ENCODE results near the gene TRPM4. TPM values are rescaled to one million over a fixed set of nuclear protein-coding genes. Genes with fewer than 3 reads are reported as not detected.
"Not testable (repeated sequence)": the region's sequence is repeated elsewhere in the genome, so short reads cannot be mapped to it uniquely, and the experiment has no call there.

The TRPM4 gene
- total RNA-seq, 2 experiments from 2014 or later = not detected

GRCh38 chr19:49222528-49222927 lies 64.9 kb downstream of the TRPM4 start:
- ChIA-PET CTCF (interaction anchor here (1.2 to 2.1 kb wide), 3 partner anchors 24 to 125 kb away, joined by 3 to 7 read pairs (median 3); no protein-coding TSS in a partner anchor), POLR2A (no interaction called here)
- H3K36me3 Mint-ChIP-seq (ENCODE audit: low read depth) = no peaks in the 10 kb centered on the region
- no peak for ATAC-seq
- no peaks in the 10 kb centered on the region for H3K27me3 Mint-ChIP-seq (ENCODE audit: low read depth)
- H3K4me1 Mint-ChIP-seq (ENCODE audit: low read depth) = peaks cover 10% of the 10 kb centered on the region
- no peak for DNase-seq
- H3K27ac Mint-ChIP-seq = no peak overlapping the region
- no peak overlapping the region for H3K4me3 Mint-ChIP-seq
- no peaks in the 10 kb centered on the region for H3K9me3 Mint-ChIP-seq (ENCODE audit: insufficient read depth)

GRCh38 chr19:49223472-49223871 lies 65.9 kb downstream of the TRPM4 start:
- Mint-ChIP-seq H3K9me3 (ENCODE audit: insufficient read depth) (no peaks in the 10 kb centered on the region), H3K36me3 (ENCODE audit: low read depth) (no peaks in the 10 kb centered on the region), H3K4me1 (ENCODE audit: low read depth) (peaks cover 10% of the 10 kb centered on the region), H3K27ac (no peak overlapping the region), H3K27me3 (ENCODE audit: low read depth) (peaks cover 3% of the 10 kb centered on the region), H3K4me3 (no peak overlapping the region)
- no peak for ATAC-seq
- POLR2A ChIA-PET = no interaction called here
- no peak for DNase-seq
- CTCF ChIA-PET = interaction anchor here (1.1 to 3.8 kb wide), 2 partner anchors 25 to 125 kb away, joined by 3 to 19 read pairs; no protein-coding TSS in a partner anchor

GRCh38 chr19:49224441-49224840 lies 66.8 kb downstream of the TRPM4 start:
- H3K4me1 Mint-ChIP-seq (ENCODE audit: low read depth); H3K4me3 Mint-ChIP-seq; POLR2A ChIA-PET; H3K36me3 Mint-ChIP-seq (ENCODE audit: low read depth); H3K9me3 Mint-ChIP-seq (ENCODE audit: insufficient read depth); H3K27ac Mint-ChIP-seq; H3K27me3 Mint-ChIP-seq (ENCODE audit: low read depth); ATAC-seq; DNase-seq: not testable (repeated sequence)
- CTCF ChIA-PET = interaction anchor here (0.6 to 3.8 kb wide), 5 partner anchors 14 to 249 kb away, joined by 3 to 19 read pairs (median 3); no protein-coding TSS in a partner anchor

GRCh38 chr19:49224879-49225278 lies 67.3 kb downstream of the TRPM4 start:
- CTCF ChIA-PET = interaction anchor here (0.6 to 3.8 kb wide), 26 partner anchors 9 to 346 kb away, joined by 3 to 19 read pairs (median 4); partner anchors contain the start of genes LIN7B and SLC6A16
- Mint-ChIP-seq H3K27ac (no peak overlapping the region), H3K36me3 (ENCODE audit: low read depth) (no peaks in the 10 kb centered on the region), H3K9me3 (ENCODE audit: insufficient read depth) (no peaks in the 10 kb centered on the region), H3K27me3 (ENCODE audit: low read depth) (peaks cover 8% of the 10 kb centered on the region), H3K4me1 (ENCODE audit: low read depth) (peaks cover 10% of the 10 kb centered on the region), H3K4me3 (no peak overlapping the region)
- peak; percentile 59 for DNase-seq
- POLR2A ChIA-PET = no interaction called here
- peak; percentile 59 for ATAC-seq

GRCh38 chr19:49229416-49229815 lies 71.8 kb downstream of the TRPM4 start:
- DNase-seq = no peak
- H3K4me3 Mint-ChIP-seq = no peak overlapping the region
- ATAC-seq = no peak
- H3K36me3 Mint-ChIP-seq (ENCODE audit: low read depth) = no peaks in the 10 kb centered on the region
- POLR2A ChIA-PET = no interaction called here
- no peak overlapping the region for H3K27ac Mint-ChIP-seq
- peaks cover 13% of the 10 kb centered on the region for H3K27me3 Mint-ChIP-seq (ENCODE audit: low read depth)
- H3K9me3 Mint-ChIP-seq (ENCODE audit: insufficient read depth) = no peaks in the 10 kb centered on the region
- peaks cover 17% of the 10 kb centered on the region for H3K4me1 Mint-ChIP-seq (ENCODE audit: low read depth)
- CTCF ChIA-PET = interaction anchor here (1.1 kb wide), 1 partner anchor 68 kb away, joined by 3 read pairs; no protein-coding TSS in a partner anchor

GRCh38 chr19:49231389-49231788 lies 73.8 kb downstream of the TRPM4 start:
- Mint-ChIP-seq H3K27me3 (ENCODE audit: low read depth) (peaks cover 22% of the 10 kb centered on the region), H3K27ac (peak overlapping the region; percentile 50), H3K36me3 (ENCODE audit: low read depth) (no peaks in the 10 kb centered on the region), H3K4me1 (ENCODE audit: low read depth) (peaks cover 8% of the 10 kb centered on the region), H3K4me3 (no peak overlapping the region), H3K9me3 (ENCODE audit: insufficient read depth) (no peaks in the 10 kb centered on the region)
- DNase-seq (peak; percentile 37), ATAC-seq (peak; percentile 33)
- CTCF ChIA-PET = no interaction called here
- POLR2A ChIA-PET = no interaction called here

GRCh38 chr19:49231804-49232203 lies 74.2 kb downstream of the TRPM4 start:
- Mint-ChIP-seq H3K9me3 (ENCODE audit: insufficient read depth) (no peaks in the 10 kb centered on the region), H3K4me3 (no peak overlapping the region), H3K36me3 (ENCODE audit: low read depth) (no peaks in the 10 kb centered on the region), H3K4me1 (ENCODE audit: low read depth) (peaks cover 8% of the 10 kb centered on the region), H3K27ac (peak overlapping the region; percentile 50), H3K27me3 (ENCODE audit: low read depth) (peaks cover 22% of the 10 kb centered on the region)
- ChIA-PET POLR2A (no interaction called here), CTCF (no interaction called here)
- ATAC-seq = no peak
- peak; percentile 23 for DNase-seq

GRCh38 chr19:49233163-49233562 lies 75.6 kb downstream of the TRPM4 start:
- H3K36me3 Mint-ChIP-seq (ENCODE audit: low read depth) = no peaks in the 10 kb centered on the region
- no peak for ATAC-seq
- DNase-seq = no peak
- CTCF ChIA-PET = no interaction called here
- peaks cover 22% of the 10 kb centered on the region for H3K27me3 Mint-ChIP-seq (ENCODE audit: low read depth)
- peaks cover 8% of the 10 kb centered on the region for H3K4me1 Mint-ChIP-seq (ENCODE audit: low read depth)
- no peak overlapping the region for H3K27ac Mint-ChIP-seq
- POLR2A ChIA-PET = no interaction called here
- no peak overlapping the region for H3K4me3 Mint-ChIP-seq
- H3K9me3 Mint-ChIP-seq (ENCODE audit: insufficient read depth) = no peaks in the 10 kb centered on the region

GRCh38 chr19:49241769-49242168 lies 84.2 kb downstream of the TRPM4 start:
- ATAC-seq = no peak
- H3K27ac Mint-ChIP-seq = no peak overlapping the region
- CTCF ChIA-PET = interaction anchor here (2.6 kb wide), 1 partner anchor 16 kb away, joined by 9 read pairs; no protein-coding TSS in a partner anchor
- H3K36me3 Mint-ChIP-seq (ENCODE audit: low read depth) = no peaks in the 10 kb centered on the region
- H3K4me3 Mint-ChIP-seq = no peak overlapping the region
- no peaks in the 10 kb centered on the region for H3K4me1 Mint-ChIP-seq (ENCODE audit: low read depth)
- POLR2A ChIA-PET = interaction anchor here (0.6 kb wide), 1 partner anchor 338 kb away, joined by 5 read pairs; no protein-coding TSS in a partner anchor
- peaks cover 7% of the 10 kb centered on the region for H3K27me3 Mint-ChIP-seq (ENCODE audit: low read depth)
- H3K9me3 Mint-ChIP-seq (ENCODE audit: insufficient read depth) = no peaks in the 10 kb centered on the region
- no peak for DNase-seq

- CTCF ChIA-PET = interaction anchor here (1.4 kb wide), 1 partner anchor 18 kb away, joined by 3 read pairs; no protein-coding TSS in a partner anchor
- Mint-ChIP-seq H3K36me3 (ENCODE audit: low read depth) (no peaks in the 10 kb centered on the region), H3K4me1 (ENCODE audit: low read depth) (no peaks in the 10 kb centered on the region), H3K27me3 (ENCODE audit: low read depth) (peaks cover 5% of the 10 kb centered on the region), H3K4me3 (no peak overlapping the region), H3K27ac (no peak overlapping the region), H3K9me3 (ENCODE audit: insufficient read depth) (no peaks in the 10 kb centered on the region)
- ATAC-seq = no peak
- no peak for DNase-seq
- POLR2A ChIA-PET = no interaction called here
Observed at GRCh38 chr19:49243129-49243528, 85.5 kb downstream of the TRPM4 start.

GRCh38 chr19:49243726-49244125 lies 86.1 kb downstream of the TRPM4 start:
- no peak for DNase-seq
- POLR2A ChIA-PET = no interaction called here
- H3K4me3 Mint-ChIP-seq = no peak overlapping the region
- H3K27me3 Mint-ChIP-seq (ENCODE audit: low read depth) = peaks cover 5% of the 10 kb centered on the region
- no peaks in the 10 kb centered on the region for H3K4me1 Mint-ChIP-seq (ENCODE audit: low read depth)
- no peaks in the 10 kb centered on the region for H3K9me3 Mint-ChIP-seq (ENCODE audit: insufficient read depth)
- ATAC-seq = no peak
- CTCF ChIA-PET = interaction anchor here (1.1 to 1.4 kb wide), 2 partner anchors 18 to 22 kb away, joined by 3 read pairs; no protein-coding TSS in a partner anchor
- H3K27ac Mint-ChIP-seq = no peak overlapping the region
- no peaks in the 10 kb centered on the region for H3K36me3 Mint-ChIP-seq (ENCODE audit: low read depth)

GRCh38 chr19:49244256-49244655 lies 86.7 kb downstream of the TRPM4 start:
- no peak for DNase-seq
- Mint-ChIP-seq H3K4me3 (no peak overlapping the region), H3K27ac (no peak overlapping the region), H3K4me1 (ENCODE audit: low read depth) (no peaks in the 10 kb centered on the region), H3K36me3 (ENCODE audit: low read depth) (no peaks in the 10 kb centered on the region), H3K27me3 (ENCODE audit: low read depth) (peaks cover 5% of the 10 kb centered on the region), H3K9me3 (ENCODE audit: insufficient read depth) (no peaks in the 10 kb centered on the region)
- ChIA-PET POLR2A (no interaction called here), CTCF (interaction anchor here (1.1 to 1.4 kb wide), 3 partner anchors 14 to 22 kb away, joined by 3 to 4 read pairs (median 3); no protein-coding TSS in a partner anchor)
- ATAC-seq = no peak

- H3K36me3 Mint-ChIP-seq (ENCODE audit: low read depth) = no peaks in the 10 kb centered on the region
- no peaks in the 10 kb centered on the region for H3K9me3 Mint-ChIP-seq (ENCODE audit: insufficient read depth)
- ChIA-PET POLR2A (no interaction called here), CTCF (no interaction called here)
- no peak overlapping the region for H3K4me3 Mint-ChIP-seq
- no peak overlapping the region for H3K27ac Mint-ChIP-seq
- DNase-seq = no peak
- ATAC-seq = no peak
- peaks cover 8% of the 10 kb centered on the region for H3K27me3 Mint-ChIP-seq (ENCODE audit: low read depth)
- H3K4me1 Mint-ChIP-seq (ENCODE audit: low read depth) = no peaks in the 10 kb centered on the region
Observed at GRCh38 chr19:49247676-49248075, 90.1 kb downstream of the TRPM4 start.

Measured in activated CD8-positive, alpha-beta T cell treated with anti-CD3 and anti-CD28 coated beads, Interleukin-2, amount 10 ng/mL, durations not matched to agents 7 days and 5 days (primary cell).